ENCODE data around the gene LTV1.
"Not testable (repeated sequence)": the region's sequence is repeated elsewhere in the genome, so short reads cannot be mapped to it uniquely, and the experiment has no call there.

The LTV1 gene

GRCh38 chr6:143842461-143842901 is 657 bp upstream of the LTV1 start:
- no peak for DNase-seq (ENCODE audit: low read depth)

GRCh38 chr6:143843677-143843999 is 500 bp downstream of the LTV1 start:
- no peak for DNase-seq (ENCODE audit: low read depth)

GRCh38 chr6:143844006-143844405 is 868 bp downstream of the LTV1 start:
- no peak for DNase-seq (ENCODE audit: low read depth)

GRCh38 chr6:143845033-143845432 is 1.9 kb downstream of the LTV1 start:
- DNase-seq (ENCODE audit: low read depth), result no peak

GRCh38 chr6:143851706-143852105 is 8.6 kb downstream of the LTV1 start:
- DNase-seq (ENCODE audit: low read depth), result not testable (repeated sequence)

- DNase-seq (ENCODE audit: low read depth), result not testable (repeated sequence)
Measured at GRCh38 chr6:143855057-143855456, 11.9 kb downstream of the LTV1 start.

- not testable (repeated sequence) for DNase-seq (ENCODE audit: low read depth)
Measured at GRCh38 chr6:143856762-143857161, 13.6 kb downstream of the LTV1 start.

GRCh38 chr6:143857651-143858050 is 14.5 kb downstream of the LTV1 start:
- DNase-seq (ENCODE audit: low read depth), result no peak

- DNase-seq (ENCODE audit: low read depth), result no peak
Measured at GRCh38 chr6:143859891-143860660, 16.9 kb downstream of the LTV1 start.

GRCh38 chr6:143863771-143864170 is 20.6 kb downstream of the LTV1 start:
- DNase-seq (ENCODE audit: low read depth), result no peak

- no peak for DNase-seq (ENCODE audit: low read depth)
Measured at GRCh38 chr6:143864234-143864633, 21.1 kb downstream of the LTV1 start, which contains the start of gene ZC2HC1B. ZC2HC1B (plus strand) TSS chr6:143864474; CDS start chr6:143864540, 66 bp downstream.

- no peak for DNase-seq (ENCODE audit: low read depth)
Measured at GRCh38 chr6:143867236-143867635, 24.1 kb downstream of the LTV1 start.

GRCh38 chr6:143868808-143869207 is 25.7 kb downstream of the LTV1 start:
- not testable (repeated sequence) for DNase-seq (ENCODE audit: low read depth)

GRCh38 chr6:143871202-143871730 is 28.1 kb downstream of the LTV1 start:
- DNase-seq (ENCODE audit: low read depth), result not testable (repeated sequence)

- no peak for DNase-seq (ENCODE audit: low read depth)
Measured at GRCh38 chr6:143872201-143872600, 29.1 kb downstream of the LTV1 start.

- DNase-seq (ENCODE audit: low read depth), result not testable (repeated sequence)
Measured at GRCh38 chr6:143873600-143873999, 30.5 kb downstream of the LTV1 start.

GRCh38 chr6:143874503-143874902 is 31.4 kb downstream of the LTV1 start:
- not testable (repeated sequence) for DNase-seq (ENCODE audit: low read depth)

GRCh38 chr6:143877584-143878271 is 34.6 kb downstream of the LTV1 start:
- no peak for DNase-seq (ENCODE audit: low read depth)

- DNase-seq (ENCODE audit: low read depth), result no peak
Measured at GRCh38 chr6:143878272-143878760, 35.2 kb downstream of the LTV1 start.

GRCh38 chr6:143880412-143880811 is 37.3 kb downstream of the LTV1 start:
- no peak for DNase-seq (ENCODE audit: low read depth)

- DNase-seq (ENCODE audit: low read depth), result no peak
Measured at GRCh38 chr6:143882401-143882930, 39.3 kb downstream of the LTV1 start.

GRCh38 chr6:143884216-143884900 is 41.2 kb downstream of the LTV1 start:
- no peak for DNase-seq (ENCODE audit: low read depth)

All from HS-5 (cell line).